ENCODE data around the gene DUSP7. TPM values are rescaled to one million over a fixed set of nuclear protein-coding genes. Genes with fewer than 3 reads are reported as not detected.

Gene DUSP7
- total RNA-seq, 2 donors from 2014 or later = 9.1 to 34.0 TPM

DNA sequence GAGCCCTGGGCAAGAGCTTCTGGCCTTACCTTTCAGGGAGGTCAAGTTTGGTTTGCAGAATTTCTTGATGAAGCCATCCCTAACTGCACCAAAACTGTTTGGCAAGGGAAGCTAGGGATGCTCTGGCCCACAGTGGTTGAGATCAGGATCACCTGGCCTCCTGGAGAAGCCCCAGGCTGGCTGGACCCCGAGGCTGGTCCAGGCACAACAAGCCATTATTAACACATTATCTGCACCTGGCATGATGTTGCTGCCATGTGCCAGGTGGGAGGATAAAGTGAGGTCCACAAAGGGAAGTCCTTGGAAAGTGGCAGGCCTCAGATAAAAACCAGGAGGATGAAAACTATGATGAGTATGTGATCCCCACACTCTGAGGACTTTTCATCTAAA lies 35.9 kb upstream of the DUSP7 start:
- H3K4me3 ChIP-seq = no peak overlapping the region
- H3K36me3 ChIP-seq = no peaks in the 10 kb centered on the region
- intact Hi-C loops (cut with DNase I) = no loop called here
- H3K27me3 ChIP-seq (replicated peaks; ENCODE audit: insufficient read depth) = no peaks in the 10 kb centered on the region
- H3K27ac ChIP-seq = no peak overlapping the region
- 11% methylated on average over 1 of the region's 1 CpG for WGBS
- TF ChIP-seq POLR2A (IDR thresholded peaks at IDR 0.05) (no peak), POLR2AphosphoS5 (IDR thresholded peaks at IDR 0.05) (no peak)
- TF ChIP-seq, protein P1, sequence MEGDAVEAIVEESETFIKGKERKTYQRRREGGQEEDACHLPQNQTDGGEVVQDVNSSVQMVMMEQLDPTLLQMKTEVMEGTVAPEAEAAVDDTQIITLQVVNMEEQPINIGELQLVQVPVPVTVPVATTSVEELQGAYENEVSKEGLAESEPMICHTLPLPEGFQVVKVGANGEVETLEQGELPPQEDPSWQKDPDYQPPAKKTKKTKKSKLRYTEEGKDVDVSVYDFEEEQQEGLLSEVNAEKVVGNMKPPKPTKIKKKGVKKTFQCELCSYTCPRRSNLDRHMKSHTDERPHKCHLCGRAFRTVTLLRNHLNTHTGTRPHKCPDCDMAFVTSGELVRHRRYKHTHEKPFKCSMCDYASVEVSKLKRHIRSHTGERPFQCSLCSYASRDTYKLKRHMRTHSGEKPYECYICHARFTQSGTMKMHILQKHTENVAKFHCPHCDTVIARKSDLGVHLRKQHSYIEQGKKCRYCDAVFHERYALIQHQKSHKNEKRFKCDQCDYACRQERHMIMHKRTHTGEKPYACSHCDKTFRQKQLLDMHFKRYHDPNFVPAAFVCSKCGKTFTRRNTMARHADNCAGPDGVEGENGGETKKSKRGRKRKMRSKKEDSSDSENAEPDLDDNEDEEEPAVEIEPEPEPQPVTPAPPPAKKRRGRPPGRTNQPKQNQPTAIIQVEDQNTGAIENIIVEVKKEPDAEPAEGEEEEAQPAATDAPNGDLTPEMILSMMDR (IDR thresholded peaks at IDR 0.05) = no peak
- H3K9me3 ChIP-seq = no peaks in the 10 kb centered on the region
- no peaks in the 10 kb centered on the region for H3K4me1 ChIP-seq (replicated peaks)
- no peak for DNase-seq (ENCODE audit: low spot score)

DNA sequence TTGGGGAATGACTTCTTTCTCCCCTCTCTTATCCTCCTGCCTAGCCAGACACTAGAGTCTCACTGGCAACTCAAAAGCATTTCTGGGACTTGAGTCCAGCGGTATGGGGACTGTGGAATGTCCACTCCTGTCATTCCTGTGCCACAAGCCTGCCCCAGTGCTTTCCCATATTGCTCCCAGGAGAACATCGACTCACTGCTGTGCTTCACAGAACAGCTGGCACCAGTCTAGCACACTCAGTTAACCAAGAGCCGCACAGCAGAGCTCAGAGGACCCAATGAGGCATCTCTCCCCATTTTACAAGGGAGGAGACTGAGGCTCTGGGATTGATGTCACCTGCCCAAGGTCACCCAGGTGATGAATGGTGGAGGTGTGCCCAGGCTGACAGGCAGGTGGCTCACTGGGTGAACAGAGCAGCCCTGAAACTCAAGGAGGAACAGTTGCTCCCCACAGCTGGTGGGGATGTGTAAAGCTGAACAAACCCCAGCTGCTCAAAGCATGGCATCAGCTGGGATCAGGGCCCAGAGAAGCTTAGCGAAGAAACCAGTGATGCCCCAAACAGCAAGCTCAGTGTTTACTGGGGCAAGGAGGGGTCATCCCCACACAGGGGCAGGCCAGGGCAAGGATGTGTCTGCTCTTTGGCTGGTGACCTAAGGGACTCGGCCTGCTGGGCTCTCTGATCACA lies 35.4 kb upstream of the DUSP7 start:
- Histone ChIP-seq H3K4me1 (replicated peaks) (no peaks in the 10 kb centered on the region), H3K4me3 (no peak overlapping the region), H3K27me3 (replicated peaks; ENCODE audit: insufficient read depth) (no peaks in the 10 kb centered on the region), H3K9me3 (no peaks in the 10 kb centered on the region), H3K27ac (no peak overlapping the region), H3K36me3 (no peaks in the 10 kb centered on the region)
- TF ChIP-seq POLR2A (IDR thresholded peaks at IDR 0.05) = no peak
- TF ChIP-seq, protein P1 (IDR thresholded peaks at IDR 0.05) = no peak
- no peak for TF ChIP-seq POLR2AphosphoS5 (IDR thresholded peaks at IDR 0.05)
- WGBS = 73% methylated on average over 5 of the region's 5 CpGs
- no peak for DNase-seq (ENCODE audit: low spot score)
- intact Hi-C loops (cut with DNase I) = no loop called here

DNA sequence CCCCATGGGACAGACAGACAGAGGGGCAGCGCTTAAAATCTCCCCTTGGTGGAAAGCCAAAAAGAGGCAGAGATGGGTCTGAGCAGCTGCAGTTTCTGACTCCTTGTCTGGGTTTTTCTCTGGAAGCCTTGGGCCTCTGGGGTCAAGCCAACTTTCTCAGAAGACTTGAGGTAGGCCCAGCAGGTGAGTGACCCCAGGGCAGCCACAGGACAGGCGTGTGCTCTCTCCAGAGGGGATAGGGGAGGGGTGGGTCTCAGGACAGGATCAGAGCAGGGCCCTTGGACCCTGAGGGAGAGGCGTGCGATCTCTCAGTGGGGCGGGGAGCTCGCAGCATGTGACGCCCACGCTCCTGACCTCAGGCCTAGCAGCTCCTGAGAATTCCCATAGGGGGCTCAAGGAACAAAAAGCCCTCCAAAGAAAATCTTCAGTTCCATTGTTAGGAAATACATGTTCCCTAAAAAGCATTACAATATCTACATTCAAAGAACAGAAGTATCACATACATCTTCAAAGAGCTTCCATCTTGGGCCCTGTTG lies 34.6 kb upstream of the DUSP7 start:
- Histone ChIP-seq H3K27ac (peak overlapping the region in 1 of 2 donors; percentile 43), H3K4me1 (replicated peaks) (no peaks in the 10 kb centered on the region), H3K4me3 (no peak overlapping the region), H3K9me3 (no peaks in the 10 kb centered on the region), H3K36me3 (no peaks in the 10 kb centered on the region), H3K27me3 (replicated peaks; ENCODE audit: insufficient read depth) (no peaks in the 10 kb centered on the region)
- TF ChIP-seq POLR2A (IDR thresholded peaks at IDR 0.05) (no peak), POLR2AphosphoS5 (IDR thresholded peaks at IDR 0.05) (no peak)
- TF ChIP-seq, protein P1 (IDR thresholded peaks at IDR 0.05) = no peak
- 87% methylated on average over 8 of the region's 8 CpGs for WGBS
- no peak for DNase-seq (ENCODE audit: low spot score)
- intact Hi-C loops (cut with DNase I) = no loop called here

DNA sequence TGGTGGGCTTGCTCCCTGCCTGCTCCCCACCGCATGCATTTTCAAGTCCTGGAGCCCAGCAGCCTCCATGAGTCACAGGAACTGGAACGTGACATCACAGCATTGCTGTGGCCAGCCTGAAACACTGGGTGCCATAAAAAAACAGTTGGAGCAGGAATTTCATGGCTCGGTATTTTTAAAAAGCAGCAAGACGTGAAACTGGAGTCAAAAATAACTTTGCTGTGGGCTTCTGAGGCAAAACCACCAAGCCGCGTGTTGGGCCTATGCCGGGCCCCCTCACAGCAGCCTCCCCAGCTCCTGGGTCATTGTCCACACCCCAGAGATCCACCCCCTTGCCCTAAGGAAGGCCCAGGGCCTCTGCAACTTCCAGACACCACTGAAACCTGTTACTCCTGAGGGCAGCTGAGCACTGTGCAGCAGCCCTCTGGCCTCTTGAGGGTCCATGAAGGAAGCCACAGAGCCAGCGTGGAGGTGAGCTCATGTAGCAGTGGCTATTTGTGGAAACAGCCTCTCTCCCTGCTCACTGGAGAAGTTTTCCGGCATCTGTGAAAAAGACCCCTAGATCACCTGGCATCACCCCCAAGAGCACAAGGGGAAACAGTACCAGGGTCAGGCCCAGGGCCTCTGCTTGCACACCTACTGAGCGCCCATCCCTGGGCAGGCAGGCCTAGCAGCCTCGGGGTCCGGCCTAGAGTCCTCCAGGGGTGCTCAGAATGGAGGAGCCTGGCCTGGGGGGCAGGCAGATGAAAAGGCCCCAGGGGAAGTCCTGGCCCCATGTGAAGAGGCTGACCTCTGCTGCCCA lies 34.0 kb upstream of the DUSP7 start:
- TF ChIP-seq POLR2A (IDR thresholded peaks at IDR 0.05) = no peak
- no peak for TF ChIP-seq POLR2AphosphoS5 (IDR thresholded peaks at IDR 0.05)
- TF ChIP-seq, protein P1 (IDR thresholded peaks at IDR 0.05) = no peak
- no peak for DNase-seq (ENCODE audit: low spot score)

More for the DNA sequence above, 34.0 kb upstream of the DUSP7 start:
- Histone ChIP-seq H3K4me3 (no peak overlapping the region), H3K4me1 (replicated peaks) (no peaks in the 10 kb centered on the region), H3K27ac (peak overlapping the region; percentile 22 to 43), H3K9me3 (no peaks in the 10 kb centered on the region), H3K36me3 (no peaks in the 10 kb centered on the region), H3K27me3 (replicated peaks; ENCODE audit: insufficient read depth) (no peaks in the 10 kb centered on the region)
- intact Hi-C loops (cut with DNase I) = no loop called here
- WGBS = 69% methylated on average over 12 of the region's 12 CpGs
